Measurements from ENCODE around the gene FZD10. TPM values are rescaled to one million over a fixed set of nuclear protein-coding genes. Genes with fewer than 3 reads are reported as not detected.

Gene FZD10
- total and polyA plus RNA-seq, 2 experiments from 2014 or later = 0.15 TPM; not detected in 1

GRCh38 chr12:130133851-130134562 is 28.3 kb upstream of the FZD10 start:
- TF ChIP-seq CTCF (IDR thresholded peaks at IDR 0.05; ENCODE audit: low read depth, low read length) = no peak
- no peaks in the 10 kb centered on the region for H3K36me3 ChIP-seq
- H3K4me3 ChIP-seq = no peak overlapping the region
- H3K27ac ChIP-seq = no peak overlapping the region
- no peaks in the 10 kb centered on the region for H3K9me3 ChIP-seq (ENCODE audit: low read depth)
- DNase-seq (ENCODE audit: low read depth in 1 of 2, low spot score in 1 of 2) = no peak
- no peaks in the 10 kb centered on the region for H3K4me1 ChIP-seq (ENCODE audit: low read depth)
- peaks cover 63% of the 10 kb centered on the region for H3K27me3 ChIP-seq

DNA sequence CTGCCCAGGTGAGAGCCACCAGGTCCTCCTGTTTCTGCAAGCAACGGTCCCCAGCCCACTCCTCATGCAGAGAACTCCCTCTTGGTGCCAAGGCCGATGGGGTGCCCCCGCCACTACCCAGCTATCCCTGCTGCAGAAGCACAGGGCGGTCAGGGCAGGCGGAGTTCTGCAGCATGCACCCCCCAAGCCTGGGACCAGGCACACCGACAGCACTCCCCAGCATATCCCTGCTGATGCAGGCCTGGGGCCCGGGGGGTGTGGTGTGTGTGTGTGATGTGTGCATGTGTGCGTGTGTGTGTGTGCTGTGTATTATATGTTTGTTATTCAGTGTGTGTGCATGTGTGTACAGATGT is 27.7 kb upstream of the FZD10 start:
- Histone ChIP-seq H3K27ac (no peak overlapping the region), H3K27me3 (peaks cover 68% of the 10 kb centered on the region), H3K36me3 (no peaks in the 10 kb centered on the region), H3K9me3 (ENCODE audit: low read depth) (no peaks in the 10 kb centered on the region), H3K4me3 (no peak overlapping the region), H3K4me1 (ENCODE audit: low read depth) (no peaks in the 10 kb centered on the region)
- DNase-seq (ENCODE audit: low read depth in 1 of 2, low spot score in 1 of 2) = no peak
- no peak for TF ChIP-seq CTCF (IDR thresholded peaks at IDR 0.05; ENCODE audit: low read depth, low read length)

- H3K4me3 ChIP-seq = no peak overlapping the region
- no peak for DNase-seq (ENCODE audit: low read depth in 1 of 2, low spot score in 1 of 2)
- no peak for TF ChIP-seq CTCF (IDR thresholded peaks at IDR 0.05; ENCODE audit: low read depth, low read length)
- H3K27me3 ChIP-seq = peaks cover 72% of the 10 kb centered on the region
- H3K9me3 ChIP-seq (ENCODE audit: low read depth) = no peaks in the 10 kb centered on the region
- H3K27ac ChIP-seq = no peak overlapping the region
- no peaks in the 10 kb centered on the region for H3K4me1 ChIP-seq (ENCODE audit: low read depth)
- H3K36me3 ChIP-seq = no peaks in the 10 kb centered on the region
Observed at GRCh38 chr12:130136509-130137039, 25.7 kb upstream of the FZD10 start.

GRCh38 chr12:130137040-130138018 is 24.9 kb upstream of the FZD10 start:
- H3K36me3 ChIP-seq = no peaks in the 10 kb centered on the region
- no peaks in the 10 kb centered on the region for H3K9me3 ChIP-seq (ENCODE audit: low read depth)
- H3K27me3 ChIP-seq = peaks cover 72% of the 10 kb centered on the region
- no peak for TF ChIP-seq CTCF (IDR thresholded peaks at IDR 0.05; ENCODE audit: low read depth, low read length)
- no peak overlapping the region for H3K27ac ChIP-seq
- no peak overlapping the region for H3K4me3 ChIP-seq
- no peak for DNase-seq (ENCODE audit: low read depth in 1 of 2, low spot score in 1 of 2)
- no peaks in the 10 kb centered on the region for H3K4me1 ChIP-seq (ENCODE audit: low read depth)

- DNase-seq (ENCODE audit: low read depth in 1 of 2, low spot score in 1 of 2) = no peak
- Histone ChIP-seq H3K36me3 (no peaks in the 10 kb centered on the region), H3K27me3 (peaks cover 73% of the 10 kb centered on the region), H3K9me3 (ENCODE audit: low read depth) (no peaks in the 10 kb centered on the region), H3K27ac (no peak overlapping the region), H3K4me3 (no peak overlapping the region), H3K4me1 (ENCODE audit: low read depth) (no peaks in the 10 kb centered on the region)
- no peak for TF ChIP-seq CTCF (IDR thresholded peaks at IDR 0.05; ENCODE audit: low read depth, low read length)
Observed at GRCh38 chr12:130138478-130138877, 23.8 kb upstream of the FZD10 start.

Measured in cardiac muscle cell (in vitro differentiated cells and primary cell).